HEK293T (cell line): ENCODE measurements around the gene L2HGDH.

Experiments used
- BHLHE40 ChIP-seq: fragments of 450-650 bp; IDR thresholded peaks from 2 replicates; pipeline ENCODE4 v1.6.1; 2016; ENCODE audit warnings: mild to moderate bottlenecking, moderate library complexity, borderline replicate concordance
- ELF4 ChIP-seq: fragments of 450-650 bp; IDR thresholded peaks from 2 replicates; pipeline ENCODE4 v1.6.1; 2017; ENCODE audit warnings: antibody characterized with exemption
- FOXK2 ChIP-seq: fragments of 450-650 bp; IDR thresholded peaks from 2 replicates; pipeline ENCODE4 v1.6.1; 2016; ENCODE audit warnings: mild to moderate bottlenecking
- NFRKB ChIP-seq: fragments of 450-650 bp; IDR thresholded peaks from 2 replicates; pipeline ENCODE4 v1.6.1; 2016; ENCODE audit warnings: mild to moderate bottlenecking, moderate library complexity
- SP1 ChIP-seq: fragments of 450-650 bp; IDR thresholded peaks from 2 replicates; pipeline ENCODE4 v1.6.1; 2017
- SUZ12 ChIP-seq: fragments of 450-650 bp; IDR thresholded peaks from 2 replicates; pipeline ENCODE4 v1.6.1; 2016; ENCODE audit warnings: mild to moderate bottlenecking
- ZNF384 ChIP-seq: fragments of 450-650 bp; IDR thresholded peaks from 2 replicates; pipeline ENCODE4 v1.6.1; 2016

DNA sequence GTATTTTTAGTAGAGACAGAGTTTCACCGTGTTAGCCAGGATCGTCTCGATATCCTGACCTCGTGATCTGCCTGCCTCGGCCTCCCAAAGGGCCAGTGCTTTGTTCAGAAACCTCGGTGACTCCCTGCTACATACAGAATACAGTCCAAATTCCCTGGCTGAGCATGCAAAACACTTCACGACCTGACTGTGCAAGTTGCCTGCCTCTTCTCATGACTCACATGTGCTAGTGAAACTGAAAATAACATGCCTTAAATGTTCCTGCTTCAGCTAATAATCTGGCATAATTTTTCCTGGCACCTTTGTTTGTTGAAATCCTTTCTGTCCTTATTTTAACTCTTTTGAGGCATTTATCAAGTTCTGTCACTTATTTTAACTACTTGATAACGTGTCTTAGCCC lies 8.3 kb upstream of the L2HGDH start:
- TF ChIP-seq FOXK2: no peak
- TF ChIP-seq NFRKB: no peak
- no peak for TF ChIP-seq ZNF384
- no peak for TF ChIP-seq ELF4
- TF ChIP-seq SUZ12: no peak
- no peak for TF ChIP-seq BHLHE40
- no peak for TF ChIP-seq SP1
